PC-9 (cell line): ENCODE data around the gene FAM151A. TPM values are rescaled to one million over a fixed set of nuclear protein-coding genes. Genes with fewer than 3 reads are reported as not detected.
"Not testable (repeated sequence)": the region's sequence is repeated elsewhere in the genome, so short reads cannot be mapped to it uniquely, and the experiment has no call there.

Source experiments
- BruUV-seq: library from RNA; stranded (reverse); fragments of 400-500 nt; replicated peaks from 2 replicates; lab custom pipeline; 2021; lab: Mats Ljungman, UMichigan
- CTCF ChIA-PET: fragments of 300-600 bp; sonication (Branson Sonifier 250); formaldehyde crosslinking; loops from one replicate; lab custom pipeline; 2022; ENCODE audit warnings: antibody characterized with exemption; lab: Charles Lee
- POLR2A ChIA-PET: fragments of 300-600 bp; sonication (Branson Sonifier 250); formaldehyde crosslinking; loops from one replicate; lab custom pipeline; 2022; ENCODE audit warnings: antibody characterized with exemption; ENCODE audit not compliant: unreplicated experiment; lab: Charles Lee
- DNase-seq, 2 experiments: peaks; one replicate each; pipeline versions ENCODE4 v3.0.0 to v3.0.0-alpha.2; 2015 to 2022; ENCODE audit warnings: mixed read lengths in 1 of 2
- H2AFZ ChIP-seq: fragments of 200-600 bp; sonication (generic); 2 replicates; pipeline ENCODE4 v1.8.1; 2017; ENCODE audit warnings: antibody characterized with exemption
- H3F3A ChIP-seq: fragments of 200-600 bp; sonication (generic); 2 replicates; pipeline ENCODE4 v1.8.1; 2017; ENCODE audit warnings: antibody characterized with exemption, mild to moderate bottlenecking, low read depth; ENCODE audit not compliant: insufficient read depth
- H3K27ac ChIP-seq: fragments of 200-600 bp; sonication (generic); 2 replicates; pipeline ENCODE4 v1.6.1; 2016; ENCODE audit warnings: mixed run types
- H3K27me3 ChIP-seq: fragments of 200-600 bp; sonication (generic); 2 replicates; pipeline ENCODE4 v1.6.1; 2016; ENCODE audit warnings: low read depth, mixed run types; ENCODE audit not compliant: insufficient read depth
- H3K36me3 ChIP-seq: fragments of 200-600 bp; sonication (generic); 2 replicates; pipeline ENCODE4 v1.6.1; 2016; ENCODE audit warnings: low read depth, mixed run types
- H3K4me1 ChIP-seq: fragments of 200-600 bp; sonication (generic); replicated peaks from 2 replicates; pipeline ENCODE4 v1.6.1; 2016; ENCODE audit warnings: mixed run types; ENCODE audit not compliant: insufficient read depth
- H3K4me2 ChIP-seq: fragments of 200-600 bp; sonication (generic); 2 replicates; pipeline ENCODE4 v1.6.1; 2017; ENCODE audit warnings: mixed run types
- H3K4me3 ChIP-seq: fragments of 200-600 bp; sonication (generic); 2 replicates; pipeline ENCODE4 v1.6.1; 2016; ENCODE audit warnings: mixed run types
- H3K79me2 ChIP-seq: fragments of 200-600 bp; sonication (generic); 2 replicates; pipeline ENCODE4 v1.6.1; 2017; ENCODE audit warnings: low read depth, mixed run types
- H3K9me2 ChIP-seq: fragments of 200-600 bp; sonication (generic); 2 replicates; pipeline ENCODE4 v1.8.1; 2017; ENCODE audit warnings: mild to moderate bottlenecking; ENCODE audit not compliant: insufficient read depth
- H3K9me3 ChIP-seq: fragments of 200-600 bp; sonication (generic); 2 replicates; pipeline ENCODE4 v1.8.1; 2016; ENCODE audit warnings: low read depth; ENCODE audit not compliant: insufficient read depth
- H4K20me1 ChIP-seq: fragments of 200-600 bp; sonication (generic); 2 replicates; pipeline ENCODE4 v1.8.1; 2017; ENCODE audit not compliant: insufficient read depth
- CTCF ChIP-seq: fragments of 200-600 bp; sonication (generic); conservative IDR thresholded peaks from 2 replicates; pipeline ENCODE4 v1.6.1; 2017; ENCODE audit warnings: mixed run types, antibody characterized with exemption, mild to moderate bottlenecking, moderate library complexity
- EZH2 ChIP-seq: fragments of 200-600 bp; sonication (generic); IDR thresholded peaks from 2 replicates; pipeline ENCODE4 v1.8.0; 2017; ENCODE audit warnings: antibody characterized with exemption, low read depth
- intact Hi-C: fragments of 100-400 bp; cut with micrococcal nuclease; formaldehyde crosslinking; loops from one replicate; pipeline ENCODE4 v1.10.0; 2022; ENCODE audit not compliant: unreplicated experiment
- total RNA-seq: library from RNA; stranded (reverse); gene quantifications from 2 replicates; pipeline ENCODE4 v1.2.3, GENCODE V29; 2021

Gene FAM151A
- total RNA-seq, 1 experiment from 2014 or later: not detected

GRCh38 chr1:54640361-54640760 is 17.0 kb upstream of the FAM151A start:
- Histone ChIP-seq H3K4me2 (no peak overlapping the region), H3K36me3 (no peaks in the 10 kb centered on the region), H3K4me1 (no peaks in the 10 kb centered on the region), H2AFZ (no peak overlapping the region), H3K9me2 (no peaks in the 10 kb centered on the region), H4K20me1 (no peaks in the 10 kb centered on the region), H3F3A (no peaks in the 10 kb centered on the region), H3K79me2 (no peaks in the 10 kb centered on the region), H3K27ac (no peak overlapping the region), H3K27me3 (peaks cover 26% of the 10 kb centered on the region), H3K9me3 (no peaks in the 10 kb centered on the region; the same call in 1 of the 2 replicates), H3K4me3 (no peak overlapping the region)
- TF ChIP-seq EZH2 (no peak), CTCF (no peak)
- intact Hi-C loops: no loop called here
- POLR2A ChIA-PET: no interaction called here
- CTCF ChIA-PET: no interaction called here
- BruUV-seq: no TSS peak
- DNase-seq: no peak

GRCh38 chr1:54636461-54637446 is 13.4 kb upstream of the FAM151A start:
- peaks cover 58% of the 10 kb centered on the region for H3K27me3 ChIP-seq
- H4K20me1 ChIP-seq, H3K4me1 ChIP-seq, H3K36me3 ChIP-seq, H3K9me2 ChIP-seq, H3K79me2 ChIP-seq, H3F3A ChIP-seq, POLR2A ChIA-PET, H3K27ac ChIP-seq, DNase-seq, intact Hi-C loops, H2AFZ ChIP-seq, H3K4me3 ChIP-seq, BruUV-seq, CTCF ChIA-PET, H3K4me2 ChIP-seq, H3K9me3 ChIP-seq: not testable (repeated sequence)

GRCh38 chr1:54635804-54636203 is 12.5 kb upstream of the FAM151A start:
- H3K9me2 ChIP-seq, H3K4me1 ChIP-seq, H2AFZ ChIP-seq, H3K27ac ChIP-seq, H3K4me2 ChIP-seq, H3K79me2 ChIP-seq, intact Hi-C loops, DNase-seq, POLR2A ChIA-PET, H3F3A ChIP-seq, BruUV-seq, H4K20me1 ChIP-seq, H3K4me3 ChIP-seq, CTCF ChIA-PET, H3K36me3 ChIP-seq, H3K9me3 ChIP-seq: not testable (repeated sequence)
- peaks cover 66% of the 10 kb centered on the region for H3K27me3 ChIP-seq

GRCh38 chr1:54627196-54627595 is 3.9 kb upstream of the FAM151A start:
- Histone ChIP-seq H3F3A (no peaks in the 10 kb centered on the region), H3K4me3 (no peak overlapping the region), H3K4me1 (no peaks in the 10 kb centered on the region), H3K27ac (no peak overlapping the region), H3K9me2 (no peaks in the 10 kb centered on the region), H2AFZ (no peak overlapping the region), H3K36me3 (no peaks in the 10 kb centered on the region), H3K9me3 (no peaks in the 10 kb centered on the region), H3K27me3 (peaks cover 44% of the 10 kb centered on the region), H3K4me2 (no peak overlapping the region), H3K79me2 (no peaks in the 10 kb centered on the region), H4K20me1 (no peaks in the 10 kb centered on the region)
- CTCF ChIA-PET: no interaction called here
- TF ChIP-seq CTCF: no peak
- TF ChIP-seq EZH2: no peak
- no TSS peak for BruUV-seq
- POLR2A ChIA-PET: no interaction called here
- no peak for DNase-seq
- intact Hi-C loops: no loop called here
